GM19328 (cell line): ENCODE measurements around the gene PRDX6.
A peak's percentile ranks its signal among the peaks of the same experiment; 100 is the strongest.
"Not testable (repeated sequence)": the region's sequence is repeated elsewhere in the genome, so short reads cannot be mapped to it uniquely, and the experiment has no call there.

Experiments used
- ATAC-seq: cut with Tn5 transposase; IDR thresholded peaks from one replicate; pipeline ENCODE4 v1.9.1; 2021; ENCODE audit warnings: mild to moderate bottlenecking, moderate library complexity; ENCODE audit not compliant: unreplicated experiment

Gene PRDX6, protein sequence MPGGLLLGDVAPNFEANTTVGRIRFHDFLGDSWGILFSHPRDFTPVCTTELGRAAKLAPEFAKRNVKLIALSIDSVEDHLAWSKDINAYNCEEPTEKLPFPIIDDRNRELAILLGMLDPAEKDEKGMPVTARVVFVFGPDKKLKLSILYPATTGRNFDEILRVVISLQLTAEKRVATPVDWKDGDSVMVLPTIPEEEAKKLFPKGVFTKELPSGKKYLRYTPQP

DNA sequence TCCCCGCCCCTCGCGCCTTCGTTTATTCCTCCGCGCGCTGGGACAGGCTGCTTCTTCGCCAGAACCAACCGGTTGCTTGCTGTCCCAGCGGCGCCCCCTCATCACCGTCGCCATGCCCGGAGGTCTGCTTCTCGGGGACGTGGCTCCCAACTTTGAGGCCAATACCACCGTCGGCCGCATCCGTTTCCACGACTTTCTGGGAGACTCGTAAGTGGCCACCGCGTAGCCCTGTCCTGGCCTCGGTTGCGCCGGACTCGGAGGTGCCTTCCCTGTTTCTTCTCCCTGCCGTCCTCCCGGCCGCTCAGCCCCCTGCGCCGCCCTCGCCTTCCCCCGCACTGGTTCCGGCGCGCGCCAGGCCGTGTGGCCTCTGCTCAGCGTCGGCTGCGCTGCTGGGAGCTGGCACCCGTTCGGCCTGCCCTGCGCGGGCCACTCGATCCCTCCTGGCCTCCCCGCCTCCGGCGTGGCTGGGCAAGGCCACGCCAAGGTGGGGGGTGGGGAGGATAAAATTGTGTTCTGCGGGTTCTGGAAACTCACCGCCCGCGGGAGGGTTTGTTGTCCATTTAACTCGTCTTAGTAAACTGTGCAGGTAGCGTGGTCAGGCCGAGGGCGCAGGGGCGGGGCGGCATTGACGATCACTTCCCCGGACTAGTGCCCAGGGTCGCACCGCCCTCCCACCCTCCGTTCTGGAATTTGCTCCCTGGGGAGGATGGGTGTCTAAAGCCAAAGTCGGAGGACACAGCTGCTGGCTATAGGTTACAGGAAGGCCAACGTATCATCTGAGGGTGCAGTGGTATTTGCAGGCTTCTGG lies at the start of gene PRDX6:
Gene PRDX6 (plus strand): TSS at position 50 of the 808 bp plus-strand sequence. CDS start 63 bp downstream, at position 113.
- peak; percentile 53 for ATAC-seq

DNA sequence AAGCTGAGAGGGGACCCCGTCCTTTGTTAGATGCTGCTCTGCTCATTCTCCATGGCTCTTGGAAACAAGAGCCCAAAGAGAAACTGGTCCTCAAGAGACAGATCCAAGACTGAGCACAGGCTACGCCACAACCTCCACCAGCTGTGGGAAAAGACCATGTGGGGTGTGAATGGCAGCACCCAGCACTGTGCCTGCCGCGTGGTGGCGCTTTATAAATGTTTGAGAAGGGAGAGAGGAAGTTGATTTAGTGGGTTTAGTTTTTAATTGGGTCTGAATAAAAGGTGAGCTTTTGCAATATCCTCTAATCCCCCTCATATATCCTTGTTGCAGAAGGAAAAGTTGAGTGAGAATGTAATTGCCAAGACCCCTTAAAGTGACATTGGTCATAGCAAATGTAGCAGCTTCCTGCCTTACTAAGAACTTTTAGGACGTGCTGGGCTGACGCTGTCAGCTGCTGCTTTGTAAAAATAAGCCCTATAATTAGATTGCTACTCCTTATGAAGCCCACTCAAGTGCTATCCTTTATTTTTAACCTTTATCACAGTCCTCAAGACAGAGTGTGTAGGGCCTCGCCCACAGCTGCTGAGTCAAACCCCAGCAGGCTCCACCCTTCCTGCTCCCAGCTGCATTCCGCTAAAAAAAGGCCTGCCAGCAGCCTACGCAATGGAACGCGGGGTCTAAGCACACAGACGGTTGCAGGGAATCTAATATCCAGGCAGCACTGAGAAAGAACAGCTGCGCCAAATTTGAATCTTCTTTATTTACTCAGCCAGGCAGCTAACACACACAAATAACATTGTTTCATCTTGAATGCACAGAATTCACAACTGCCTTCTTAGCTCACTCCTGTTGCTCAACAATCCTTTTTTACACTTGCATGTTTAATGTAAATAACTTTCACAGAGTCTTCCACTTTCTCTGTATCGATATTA lies 47.4 kb upstream of the PRDX6 start:
- ATAC-seq: peak; percentile 58

DNA sequence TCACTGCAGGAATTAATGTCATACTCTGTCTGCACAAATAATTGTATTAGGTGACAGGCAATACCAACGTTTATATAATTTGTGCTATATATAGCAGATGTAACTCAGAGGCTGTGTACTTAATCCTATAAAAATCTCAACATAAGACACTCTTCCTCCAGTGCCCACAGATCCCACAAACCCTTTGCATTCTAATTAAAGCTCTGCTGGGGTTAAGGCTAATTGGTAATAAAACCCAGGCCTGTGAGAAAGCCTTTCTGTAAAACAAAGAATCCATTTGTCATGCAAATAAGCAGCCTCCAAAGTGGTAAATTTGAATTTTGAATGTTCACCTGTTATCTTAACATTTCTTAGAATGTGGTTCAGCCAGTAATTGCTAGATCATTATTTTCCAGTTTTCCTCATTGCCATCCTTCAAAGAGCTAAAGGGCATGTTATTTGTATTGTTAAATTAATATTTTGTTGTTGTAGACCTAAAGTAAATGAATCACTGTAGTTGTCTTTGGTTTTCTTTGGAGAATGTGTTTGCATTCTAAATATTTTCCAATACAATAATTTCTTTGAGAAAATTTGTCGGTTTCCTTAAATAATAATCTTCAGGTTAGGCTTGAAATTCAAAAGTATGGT lies 46.3 kb upstream of the PRDX6 start:
- no peak for ATAC-seq

DNA sequence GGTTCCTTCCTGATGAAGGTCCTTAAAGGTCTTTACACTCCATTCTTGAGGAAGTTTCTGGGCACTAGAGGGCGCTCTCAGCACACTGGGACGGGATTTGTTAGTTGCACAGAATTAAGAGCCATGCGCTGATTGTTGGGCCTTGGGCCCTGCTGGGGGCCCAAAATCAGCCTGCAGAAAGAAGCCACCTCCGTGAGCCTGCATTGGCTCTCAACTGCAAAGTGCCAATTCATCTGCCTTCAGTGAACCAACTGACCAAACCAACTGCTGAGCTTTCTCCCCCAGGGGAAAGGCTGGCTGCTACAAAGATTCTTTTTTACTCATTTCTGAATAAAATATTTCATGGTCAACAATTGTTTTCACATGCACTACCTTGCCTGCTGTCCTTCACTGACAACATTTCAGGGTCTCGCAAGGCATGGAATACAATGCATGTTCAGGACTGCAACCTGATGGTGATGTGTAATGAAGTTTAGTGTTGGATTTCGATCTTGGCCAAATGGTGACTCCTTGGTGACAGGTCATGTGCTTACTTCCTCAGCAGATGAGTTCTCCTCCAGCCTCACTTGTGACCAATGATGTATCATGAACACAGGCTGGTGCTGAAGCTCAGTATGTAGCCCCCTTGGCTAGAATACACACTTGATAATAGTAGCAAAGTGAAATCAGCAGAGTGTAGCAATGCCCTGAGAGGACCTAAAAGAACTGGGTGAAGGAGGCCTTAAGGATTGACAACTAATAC lies 45.7 kb upstream of the PRDX6 start:
- peak; percentile 46 for ATAC-seq

DNA sequence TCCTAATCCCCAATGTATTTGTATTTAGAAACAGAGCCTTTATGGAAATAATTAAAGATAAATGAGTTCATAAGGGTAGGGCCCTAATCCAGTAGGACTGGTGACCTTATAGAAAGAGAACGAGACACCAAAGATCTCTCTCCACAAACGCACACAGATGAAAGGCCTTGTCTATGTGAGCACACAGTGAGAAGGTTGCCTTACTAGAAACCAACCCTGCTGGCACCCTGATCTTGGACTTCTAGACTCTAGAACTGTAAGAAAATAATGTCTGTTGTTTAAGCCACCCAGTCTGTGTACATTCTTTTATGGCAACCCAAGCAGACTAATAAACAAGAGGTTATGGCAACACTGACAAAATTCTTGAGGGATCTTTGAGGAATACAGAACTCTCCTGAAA lies 44.8 kb upstream of the PRDX6 start:
- no peak for ATAC-seq

DNA sequence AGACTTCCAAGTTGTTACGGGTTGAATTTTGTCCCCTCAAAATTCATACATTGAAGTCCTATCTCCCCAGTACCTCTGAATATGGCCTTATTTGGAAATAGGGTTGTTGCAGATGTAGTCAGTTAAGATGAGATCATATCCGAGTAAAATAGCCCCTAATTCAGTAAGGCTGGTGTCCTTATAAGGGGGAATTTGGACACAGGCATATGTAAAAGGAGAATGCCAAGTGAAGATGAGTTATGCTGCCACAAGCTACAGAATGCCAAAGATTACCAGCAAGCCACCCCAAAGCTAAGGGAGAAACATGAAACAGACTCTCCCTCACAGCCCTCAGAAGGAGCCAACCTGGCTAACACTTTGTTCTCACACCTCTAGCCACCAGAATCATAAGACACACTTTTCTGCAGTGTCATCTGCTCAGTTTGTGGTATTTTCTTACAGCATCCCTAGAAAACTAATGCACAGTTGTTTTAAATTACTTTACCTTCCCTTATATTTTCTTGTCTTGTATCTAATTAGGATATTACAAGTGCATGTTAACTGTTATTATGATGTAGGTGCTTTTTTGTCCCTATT lies 43.3 kb upstream of the PRDX6 start:
- ATAC-seq: no peak

DNA sequence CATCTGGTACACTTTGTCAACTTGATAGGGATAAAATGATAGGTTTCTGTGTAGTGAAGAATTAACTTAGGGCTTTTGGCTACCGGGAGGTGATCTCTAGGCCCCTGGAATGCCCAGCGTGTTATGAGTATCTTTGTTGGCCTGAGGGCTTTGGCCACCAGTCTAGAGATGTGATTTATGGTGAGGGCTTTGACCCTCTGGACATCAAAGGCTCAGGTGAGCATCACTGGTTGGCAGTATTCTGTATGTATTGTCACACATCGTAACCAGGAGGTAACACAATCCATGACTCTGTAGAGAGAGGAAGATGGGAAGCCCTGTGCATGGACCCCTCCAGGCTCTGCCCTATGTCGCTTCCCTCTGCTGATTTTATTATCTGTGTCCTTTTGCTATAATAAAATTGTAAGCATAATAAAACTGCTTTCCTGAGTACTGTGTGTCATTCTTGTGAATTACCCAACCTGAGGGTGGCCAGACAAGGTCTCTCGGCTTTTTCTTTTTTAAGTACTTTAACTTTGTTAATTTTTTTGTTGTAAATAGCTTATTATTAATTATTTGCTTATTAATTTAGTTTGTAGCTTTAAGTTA lies 40.2 kb upstream of the PRDX6 start:
- no peak for ATAC-seq

DNA sequence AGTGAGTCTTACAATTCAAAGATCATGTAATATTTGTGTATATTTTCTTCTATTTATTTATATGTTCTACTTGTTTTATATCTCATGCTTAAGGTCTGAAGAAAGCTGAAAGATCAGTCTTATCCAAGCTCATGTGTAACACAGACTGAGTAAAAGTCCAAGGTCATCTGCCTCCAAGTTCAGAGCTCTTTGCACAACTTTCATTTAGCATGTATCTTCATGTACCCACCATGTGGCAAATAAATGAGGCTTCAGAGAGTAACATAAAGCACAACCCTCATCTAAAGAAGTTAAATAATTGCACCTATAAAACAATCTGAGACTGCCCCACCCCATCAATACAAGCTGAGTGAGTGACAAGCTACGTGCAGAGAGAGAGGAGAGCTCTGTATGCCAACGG lies 38.5 kb upstream of the PRDX6 start:
- ATAC-seq: no peak

DNA sequence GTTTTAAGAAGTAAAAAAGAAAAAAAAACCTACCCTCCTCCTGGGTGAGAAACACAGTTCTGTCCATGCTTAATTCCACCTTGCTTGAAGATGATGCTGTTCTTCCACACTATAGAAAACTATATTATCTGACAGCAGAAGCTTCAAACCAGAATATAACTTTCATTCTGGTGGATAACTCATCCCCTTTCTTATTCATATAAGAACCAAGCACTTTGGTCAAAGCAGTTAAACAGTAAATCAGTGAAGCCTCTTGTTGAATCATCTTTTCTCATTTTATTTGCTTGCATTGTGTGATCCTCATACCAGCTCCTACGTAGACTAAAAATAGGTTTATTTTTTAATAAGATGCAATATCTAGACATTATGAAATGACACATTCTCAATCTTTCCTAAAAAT lies 36.7 kb upstream of the PRDX6 start:
- ATAC-seq: no peak

DNA sequence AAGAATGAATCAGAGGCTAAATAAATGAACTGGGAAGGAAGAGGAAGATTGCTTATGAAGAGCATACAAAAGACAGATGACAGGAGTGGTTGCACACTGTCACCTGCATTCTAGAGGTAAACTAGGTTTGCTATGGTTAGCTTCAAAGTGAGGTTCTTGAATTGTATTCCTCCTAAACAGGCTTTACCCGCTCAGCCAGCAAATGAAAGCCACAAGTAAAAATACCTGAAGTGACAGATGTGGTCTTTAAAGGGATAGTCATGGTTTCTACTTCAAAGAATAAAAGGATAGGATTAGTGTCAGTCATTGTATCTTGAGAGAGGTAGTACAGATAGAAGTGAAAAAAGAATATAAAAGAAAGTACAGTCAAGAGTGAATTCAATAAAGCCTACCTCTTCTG lies 32.4 kb upstream of the PRDX6 start:
- no peak for ATAC-seq

DNA sequence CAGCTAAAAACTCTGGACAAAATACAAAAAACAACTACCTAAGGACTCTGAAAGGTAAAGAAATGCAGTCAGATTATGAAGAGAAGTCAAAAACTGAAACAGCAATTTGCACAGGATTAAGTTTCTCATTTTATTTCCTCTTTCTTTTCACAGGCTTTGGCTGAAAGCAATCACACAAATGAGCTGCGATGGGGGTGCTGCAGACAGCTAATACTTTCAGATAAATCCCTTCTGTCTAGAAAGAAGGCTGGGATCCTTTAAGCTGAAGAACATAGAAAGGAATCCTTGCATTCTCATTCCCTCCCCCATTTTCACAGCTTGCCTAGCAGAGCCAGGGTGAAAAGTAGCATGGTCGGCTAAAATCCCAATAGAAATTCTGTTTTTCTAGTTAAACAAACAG lies 32.0 kb upstream of the PRDX6 start:
- no peak for ATAC-seq

DNA sequence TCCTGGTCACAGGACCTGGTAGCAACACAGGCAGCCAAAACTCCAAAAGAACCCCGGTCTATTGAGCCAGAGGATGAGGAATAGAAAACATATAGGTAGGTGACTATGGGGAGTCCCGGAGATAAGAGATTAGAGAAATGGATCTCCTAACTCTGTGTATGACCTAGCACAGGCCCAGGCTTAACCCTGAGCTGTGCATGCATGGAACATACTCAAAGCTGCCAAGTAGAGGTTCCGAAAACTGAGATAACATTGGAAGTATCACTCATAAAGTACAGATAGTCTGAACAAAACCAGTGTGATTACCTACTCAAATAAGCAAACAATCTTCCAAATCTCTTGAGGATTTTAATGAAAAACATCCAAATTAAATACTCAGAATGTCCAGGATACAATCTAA lies 31.5 kb upstream of the PRDX6 start:
- ATAC-seq: no peak

DNA sequence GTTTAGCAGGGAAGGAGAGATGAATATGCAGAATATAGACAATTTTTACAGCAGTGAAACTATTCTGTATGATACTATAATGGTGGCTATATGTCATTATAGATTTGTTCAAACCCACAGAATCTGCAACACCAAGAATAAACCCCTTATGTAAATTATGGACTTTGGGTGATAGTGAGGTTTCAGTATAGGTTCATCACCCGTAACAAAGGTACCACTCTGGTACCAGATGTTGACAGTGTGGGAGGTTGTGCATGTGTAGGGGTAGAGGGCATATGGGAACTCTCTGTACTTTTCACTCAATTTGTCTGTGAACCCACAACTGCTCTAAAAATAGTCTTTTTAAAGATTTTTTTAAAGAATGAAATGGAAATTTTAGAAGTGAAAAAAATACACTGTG lies 29.9 kb upstream of the PRDX6 start:
- no peak for ATAC-seq

DNA sequence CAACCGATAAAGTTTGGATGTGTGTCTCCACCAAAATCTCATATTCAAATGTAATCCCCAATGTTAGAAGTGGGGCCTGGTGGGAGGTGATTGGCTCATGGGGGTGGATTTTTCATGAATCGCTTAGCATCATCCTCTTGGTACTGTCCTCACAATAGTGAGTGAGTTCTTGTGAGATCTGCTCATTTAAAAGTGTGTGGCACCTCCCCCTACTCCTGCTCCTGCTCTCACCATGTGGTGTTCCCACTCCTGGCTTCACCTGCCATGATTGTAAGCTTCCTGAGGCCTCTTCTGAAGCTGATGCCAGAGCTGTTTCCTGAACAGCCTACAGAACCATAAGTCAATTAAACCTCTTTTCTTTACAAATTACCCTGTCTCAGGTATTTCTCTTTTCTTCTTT lies 28.2 kb upstream of the PRDX6 start:
- no peak for ATAC-seq

DNA sequence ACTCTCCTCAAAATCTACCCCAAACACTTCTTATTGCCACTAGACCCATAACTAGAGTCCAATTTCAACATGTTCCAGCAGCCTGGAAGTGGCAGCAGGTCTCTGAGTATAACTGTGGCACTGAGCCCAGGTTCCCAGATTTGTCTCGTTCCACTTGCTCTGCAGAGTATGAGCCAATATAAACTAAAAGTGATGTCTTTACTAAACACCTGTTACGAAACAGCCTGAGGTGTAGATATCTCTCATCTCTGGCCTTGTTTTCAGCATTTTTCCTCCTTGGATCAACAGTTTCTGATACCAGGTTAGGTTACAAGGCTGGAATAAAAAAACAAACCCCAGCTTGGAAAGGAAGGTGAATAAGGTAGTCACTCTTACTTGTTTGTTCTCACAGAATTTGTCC lies 25.2 kb upstream of the PRDX6 start:
- ATAC-seq: no peak

DNA sequence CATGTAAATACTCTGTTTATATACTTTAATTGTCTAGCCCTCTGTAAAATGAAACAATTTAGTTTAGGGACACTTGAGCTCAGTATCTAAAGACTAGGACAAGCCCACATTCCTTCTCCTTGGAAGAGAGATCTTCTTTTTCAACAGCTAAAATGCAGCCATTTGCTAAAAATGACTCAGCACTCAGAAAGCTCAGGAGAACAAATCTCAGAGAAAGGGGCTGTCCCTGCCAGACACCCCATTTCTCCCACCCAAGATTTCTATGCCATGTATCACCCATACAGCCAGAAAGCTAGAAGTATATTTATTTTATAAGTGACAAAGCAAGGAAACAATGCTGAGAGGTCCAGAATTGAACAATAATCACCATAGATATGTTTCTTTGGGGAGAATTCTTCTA lies 23.2 kb upstream of the PRDX6 start:
- ATAC-seq: no peak

DNA sequence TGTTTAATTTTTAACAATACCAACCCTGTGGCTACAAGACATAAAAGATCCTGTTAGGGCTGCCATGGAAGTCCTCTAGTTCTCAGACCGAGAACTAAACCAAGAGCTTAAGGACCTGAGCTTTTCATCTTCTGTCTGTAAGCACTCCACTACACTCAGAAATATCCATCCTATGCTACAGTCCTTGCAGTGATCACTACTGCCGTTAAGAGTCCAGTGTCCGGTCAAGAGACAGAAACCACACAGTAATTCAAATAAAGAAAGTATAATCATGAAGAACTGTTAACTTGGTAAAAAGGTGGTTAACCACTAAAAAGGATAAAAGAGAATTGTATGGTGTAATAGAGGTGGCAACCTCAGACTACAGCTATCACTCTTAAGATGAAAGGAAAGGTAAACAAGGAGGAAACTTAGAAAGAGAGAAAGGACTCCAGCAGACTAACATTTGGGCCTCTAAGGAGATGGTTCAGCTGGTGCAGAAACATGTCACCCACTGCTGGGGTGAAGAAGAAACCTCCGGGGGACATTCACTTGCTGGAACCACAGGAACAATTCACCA lies 22.1 kb upstream of the PRDX6 start:
- no peak for ATAC-seq

DNA sequence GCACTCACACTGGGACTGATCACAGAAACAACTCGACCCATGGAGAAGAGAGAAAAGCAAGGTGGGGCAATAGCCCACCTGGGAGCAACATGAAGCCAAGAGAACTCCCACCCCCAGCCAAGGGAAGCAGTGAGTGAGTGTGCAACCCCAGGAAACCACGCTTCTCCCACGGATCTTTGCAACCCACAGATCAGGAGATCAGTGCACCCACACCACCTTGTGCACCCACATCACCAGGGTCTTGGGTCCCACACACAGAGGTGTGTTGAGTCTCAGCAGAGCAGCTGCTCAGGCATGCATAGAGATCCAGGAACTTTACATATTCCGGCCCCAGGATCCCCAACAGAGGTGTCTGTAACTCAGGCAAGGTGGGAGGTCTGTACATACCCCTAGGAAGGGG lies 17.2 kb upstream of the PRDX6 start:
- ATAC-seq: no peak

DNA sequence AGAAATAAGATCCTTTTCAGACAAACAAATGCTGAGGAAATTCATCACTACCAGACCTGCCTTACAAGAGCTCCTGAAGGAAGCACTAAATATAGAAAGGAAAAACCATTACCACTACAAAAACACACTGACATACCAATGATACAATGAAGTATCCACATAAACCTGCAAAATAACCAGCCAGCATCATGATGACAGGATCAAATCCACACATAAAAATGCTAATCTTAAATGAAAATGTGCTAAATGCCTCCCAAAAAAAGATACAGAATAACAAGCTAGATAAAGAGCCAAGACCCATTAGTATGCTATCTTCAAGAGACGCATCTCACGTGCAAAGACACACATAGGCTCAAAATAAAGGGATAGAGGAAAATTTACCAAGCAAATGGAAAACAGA lies 14.5 kb upstream of the PRDX6 start:
- ATAC-seq: not testable (repeated sequence)
